Measurements from ENCODE around the gene SLITRK3.
"Not testable (repeated sequence)": the region's sequence is repeated elsewhere in the genome, so short reads cannot be mapped to it uniquely, and the experiment has no call there.

Gene SLITRK3

DNA sequence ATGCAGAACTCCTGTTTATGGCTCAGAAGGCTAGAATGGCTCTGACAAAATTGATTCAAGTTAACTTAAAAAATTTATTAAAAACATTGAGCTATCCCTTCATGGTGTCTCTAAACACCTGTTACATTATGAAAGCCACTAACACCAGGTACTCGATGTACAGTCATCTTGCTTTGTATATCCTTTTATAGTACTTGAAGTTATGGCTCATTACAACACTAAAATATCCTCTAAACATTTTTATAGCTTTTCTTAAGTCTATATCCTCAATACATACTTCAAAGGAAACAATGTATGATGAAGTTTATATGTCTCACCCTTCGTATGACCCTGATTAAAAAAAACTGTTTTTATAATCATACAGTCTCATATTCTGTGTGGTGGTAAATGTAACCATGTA, 38.2 kb downstream of the SLITRK3 start:
- H3K4me3 Mint-ChIP-seq: no peak overlapping the region
- no peaks in the 10 kb centered on the region for H3K36me3 Mint-ChIP-seq (ENCODE audit: low read depth)
- no peaks in the 10 kb centered on the region for H3K9me3 Mint-ChIP-seq
- no peak overlapping the region for H3K27ac Mint-ChIP-seq
- TF ChIP-seq, protein P1, sequence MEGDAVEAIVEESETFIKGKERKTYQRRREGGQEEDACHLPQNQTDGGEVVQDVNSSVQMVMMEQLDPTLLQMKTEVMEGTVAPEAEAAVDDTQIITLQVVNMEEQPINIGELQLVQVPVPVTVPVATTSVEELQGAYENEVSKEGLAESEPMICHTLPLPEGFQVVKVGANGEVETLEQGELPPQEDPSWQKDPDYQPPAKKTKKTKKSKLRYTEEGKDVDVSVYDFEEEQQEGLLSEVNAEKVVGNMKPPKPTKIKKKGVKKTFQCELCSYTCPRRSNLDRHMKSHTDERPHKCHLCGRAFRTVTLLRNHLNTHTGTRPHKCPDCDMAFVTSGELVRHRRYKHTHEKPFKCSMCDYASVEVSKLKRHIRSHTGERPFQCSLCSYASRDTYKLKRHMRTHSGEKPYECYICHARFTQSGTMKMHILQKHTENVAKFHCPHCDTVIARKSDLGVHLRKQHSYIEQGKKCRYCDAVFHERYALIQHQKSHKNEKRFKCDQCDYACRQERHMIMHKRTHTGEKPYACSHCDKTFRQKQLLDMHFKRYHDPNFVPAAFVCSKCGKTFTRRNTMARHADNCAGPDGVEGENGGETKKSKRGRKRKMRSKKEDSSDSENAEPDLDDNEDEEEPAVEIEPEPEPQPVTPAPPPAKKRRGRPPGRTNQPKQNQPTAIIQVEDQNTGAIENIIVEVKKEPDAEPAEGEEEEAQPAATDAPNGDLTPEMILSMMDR (IDR thresholded peaks at IDR 0.05; ENCODE audit: unreplicated experiment in 3 of 3): no peak
- no peaks in the 10 kb centered on the region for H3K27me3 Mint-ChIP-seq (ENCODE audit: low read depth)
- H3K4me1 Mint-ChIP-seq: no peaks in the 10 kb centered on the region

DNA sequence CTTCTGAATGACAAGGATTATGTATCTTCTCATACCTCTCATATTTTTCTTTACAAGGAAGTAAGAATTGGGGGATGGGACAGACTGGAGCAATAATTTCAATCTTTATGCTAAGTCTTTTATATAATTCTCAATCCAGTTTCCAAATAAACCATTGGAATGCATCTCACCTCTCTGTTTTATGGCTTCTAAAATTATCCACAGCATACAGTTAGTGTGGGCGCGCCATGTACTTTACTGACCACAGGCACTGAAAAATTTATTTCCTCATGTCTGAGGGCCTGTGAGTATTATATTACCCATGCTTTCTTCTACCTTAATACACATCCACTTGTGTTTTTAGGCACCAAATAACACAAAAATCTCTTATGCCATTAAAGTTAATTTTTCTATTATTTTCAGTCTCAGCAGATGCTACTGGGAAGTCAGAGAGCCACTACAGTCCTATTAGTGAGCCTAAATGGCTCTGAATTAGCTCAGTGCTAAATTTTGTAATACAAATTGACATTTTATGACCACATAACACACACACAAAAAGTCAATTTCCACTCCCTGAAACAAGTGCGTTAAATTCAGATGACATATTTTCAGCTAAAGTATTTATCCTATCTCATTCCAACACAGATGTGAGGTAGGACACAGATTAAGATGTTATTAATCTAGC, 39.3 kb downstream of the SLITRK3 start:
- H3K4me1 Mint-ChIP-seq: no peaks in the 10 kb centered on the region
- H3K27me3 Mint-ChIP-seq (ENCODE audit: low read depth): no peaks in the 10 kb centered on the region
- TF ChIP-seq, protein P1 (IDR thresholded peaks at IDR 0.05; ENCODE audit: unreplicated experiment in 3 of 3): no peak
- H3K9me3 Mint-ChIP-seq: no peaks in the 10 kb centered on the region
- H3K36me3 Mint-ChIP-seq (ENCODE audit: low read depth): no peaks in the 10 kb centered on the region
- H3K4me3 Mint-ChIP-seq: no peak overlapping the region
- H3K27ac Mint-ChIP-seq: no peak overlapping the region

DNA sequence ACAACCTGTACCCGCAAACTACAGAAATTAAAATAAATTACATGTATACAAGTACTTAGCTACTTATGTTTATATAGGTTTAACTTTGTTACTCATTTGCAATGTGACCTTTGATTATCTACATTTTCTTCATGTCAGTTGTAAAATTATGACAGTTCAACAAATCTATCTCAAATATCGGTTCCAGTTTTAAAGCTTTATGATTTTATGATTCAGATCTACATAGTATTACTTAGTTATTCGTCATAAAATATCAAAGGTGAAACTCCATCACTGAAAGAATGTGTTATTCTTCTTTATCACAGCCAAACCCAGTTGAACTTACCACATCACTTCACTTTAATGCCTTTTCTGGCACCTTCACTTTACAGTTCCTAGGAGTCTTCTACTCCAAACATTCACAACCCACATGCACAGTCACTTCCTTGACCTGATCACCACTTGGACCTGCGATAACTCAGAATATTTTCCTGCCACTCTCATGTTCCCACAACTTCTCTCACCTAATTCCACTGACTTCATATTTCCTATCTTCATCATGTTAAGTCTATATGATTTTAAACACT, 47.2 kb downstream of the SLITRK3 start:
- H3K27me3 Mint-ChIP-seq (ENCODE audit: low read depth): no peaks in the 10 kb centered on the region
- H3K36me3 Mint-ChIP-seq (ENCODE audit: low read depth): no peaks in the 10 kb centered on the region
- H3K4me3 Mint-ChIP-seq: no peak overlapping the region
- H3K9me3 Mint-ChIP-seq: no peaks in the 10 kb centered on the region
- no peak overlapping the region for H3K27ac Mint-ChIP-seq
- no peaks in the 10 kb centered on the region for H3K4me1 Mint-ChIP-seq
- TF ChIP-seq, protein P1 (IDR thresholded peaks at IDR 0.05; ENCODE audit: unreplicated experiment in 3 of 3): no peak

DNA sequence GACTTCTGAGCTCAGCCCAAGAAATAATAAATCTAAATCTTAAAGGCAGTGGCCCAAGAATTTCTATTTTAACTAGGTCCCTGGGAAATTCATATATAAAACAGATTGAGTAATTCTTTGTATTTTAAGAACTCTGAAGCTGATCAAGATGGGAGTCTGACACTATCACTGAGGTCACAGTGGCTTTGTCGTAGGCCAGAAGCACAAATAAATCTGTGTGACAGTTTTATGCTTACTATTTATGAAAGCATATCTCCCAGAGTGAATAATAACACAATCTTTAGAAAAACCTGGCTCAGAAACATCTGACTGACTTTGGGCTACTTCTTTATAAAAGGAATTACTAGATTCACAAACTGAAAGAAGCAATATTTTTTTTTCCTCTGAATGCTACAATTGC, 51.9 kb downstream of the SLITRK3 start:
- H3K9me3 Mint-ChIP-seq: no peaks in the 10 kb centered on the region
- H3K36me3 Mint-ChIP-seq (ENCODE audit: low read depth): no peaks in the 10 kb centered on the region
- H3K27ac Mint-ChIP-seq: no peak overlapping the region
- no peak overlapping the region for H3K4me3 Mint-ChIP-seq
- H3K4me1 Mint-ChIP-seq: no peaks in the 10 kb centered on the region
- H3K27me3 Mint-ChIP-seq (ENCODE audit: low read depth): no peaks in the 10 kb centered on the region
- TF ChIP-seq, protein P1 (IDR thresholded peaks at IDR 0.05; ENCODE audit: unreplicated experiment in 3 of 3): no peak

DNA sequence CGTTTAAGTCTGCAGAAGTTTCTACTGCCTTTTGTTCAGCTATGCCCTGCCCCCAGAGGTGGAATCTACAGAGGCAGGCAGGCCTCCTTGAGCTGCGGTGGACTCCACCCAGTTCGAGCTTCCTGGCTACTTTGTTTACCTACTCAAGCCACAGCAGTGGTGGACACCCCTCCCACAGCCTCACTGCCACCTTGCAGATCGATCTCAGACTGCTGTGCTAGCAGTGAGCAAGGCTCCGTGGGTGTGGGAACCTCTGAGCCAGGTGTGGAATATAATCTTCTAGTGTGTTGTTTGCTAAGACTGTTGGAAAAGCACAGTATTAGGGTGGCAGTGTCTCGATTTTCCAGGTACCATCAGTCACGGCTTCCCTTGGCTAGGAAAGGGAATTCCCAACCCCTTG, 56.3 kb downstream of the SLITRK3 start:
- not testable (repeated sequence) for H3K4me3 Mint-ChIP-seq; H3K27me3 Mint-ChIP-seq (ENCODE audit: low read depth); H3K27ac Mint-ChIP-seq; H3K4me1 Mint-ChIP-seq; H3K9me3 Mint-ChIP-seq; H3K36me3 Mint-ChIP-seq (ENCODE audit: low read depth)
